ENCODE data around the gene DLGAP3.

Gene DLGAP3

DNA sequence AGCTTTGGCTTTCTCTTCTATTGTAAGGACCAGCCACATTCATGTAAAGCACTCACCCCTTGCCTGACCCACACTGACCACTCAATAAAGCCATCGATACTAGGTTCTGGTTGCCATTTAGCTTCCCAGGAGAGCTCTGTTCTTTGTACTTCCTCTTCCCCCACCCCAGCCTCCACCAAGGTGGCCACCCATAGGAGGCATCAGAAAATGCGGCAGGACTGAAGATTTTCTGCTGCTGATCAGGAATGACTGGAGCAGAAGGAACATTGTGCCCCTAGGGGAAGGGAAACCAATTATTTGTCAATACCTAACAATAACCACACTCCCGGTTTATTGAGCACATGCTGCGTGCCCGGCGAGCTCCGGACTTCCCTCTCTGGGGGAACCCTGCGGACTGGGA is 64.7 kb downstream of the DLGAP3 start:
- no peak for DNase-seq (ENCODE audit: low spot score)
- TF ChIP-seq, protein P1, sequence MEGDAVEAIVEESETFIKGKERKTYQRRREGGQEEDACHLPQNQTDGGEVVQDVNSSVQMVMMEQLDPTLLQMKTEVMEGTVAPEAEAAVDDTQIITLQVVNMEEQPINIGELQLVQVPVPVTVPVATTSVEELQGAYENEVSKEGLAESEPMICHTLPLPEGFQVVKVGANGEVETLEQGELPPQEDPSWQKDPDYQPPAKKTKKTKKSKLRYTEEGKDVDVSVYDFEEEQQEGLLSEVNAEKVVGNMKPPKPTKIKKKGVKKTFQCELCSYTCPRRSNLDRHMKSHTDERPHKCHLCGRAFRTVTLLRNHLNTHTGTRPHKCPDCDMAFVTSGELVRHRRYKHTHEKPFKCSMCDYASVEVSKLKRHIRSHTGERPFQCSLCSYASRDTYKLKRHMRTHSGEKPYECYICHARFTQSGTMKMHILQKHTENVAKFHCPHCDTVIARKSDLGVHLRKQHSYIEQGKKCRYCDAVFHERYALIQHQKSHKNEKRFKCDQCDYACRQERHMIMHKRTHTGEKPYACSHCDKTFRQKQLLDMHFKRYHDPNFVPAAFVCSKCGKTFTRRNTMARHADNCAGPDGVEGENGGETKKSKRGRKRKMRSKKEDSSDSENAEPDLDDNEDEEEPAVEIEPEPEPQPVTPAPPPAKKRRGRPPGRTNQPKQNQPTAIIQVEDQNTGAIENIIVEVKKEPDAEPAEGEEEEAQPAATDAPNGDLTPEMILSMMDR (IDR thresholded peaks at IDR 0.05; ENCODE audit: extremely low read depth, missing control alignments) = no peak

- DNase-seq (ENCODE audit: low spot score) = no peak
- TF ChIP-seq, protein P1 (IDR thresholded peaks at IDR 0.05; ENCODE audit: extremely low read depth, missing control alignments) = no peak
These were observed 65.9 kb downstream of the DLGAP3 start for GRCh38 chr1:34863501-34863900.

- TF ChIP-seq, protein P1 (IDR thresholded peaks at IDR 0.05; ENCODE audit: extremely low read depth, missing control alignments) = peak; percentile 86
- DNase-seq (ENCODE audit: low spot score) = peak; percentile 97
These were observed 69.8 kb downstream of the DLGAP3 start, which contains the start of gene SMIM12 for GRCh38 chr1:34859446-34860200. SMIM12 (minus strand) TSS chr1:34859749; CDS start chr1:34855977, 3,772 bp downstream.

- DNase-seq (ENCODE audit: low spot score) = no peak
- TF ChIP-seq, protein P1 (IDR thresholded peaks at IDR 0.05; ENCODE audit: extremely low read depth, missing control alignments) = no peak
These were observed 70.5 kb downstream of the DLGAP3 start for GRCh38 chr1:34858901-34859445.

- no peak for DNase-seq (ENCODE audit: low spot score)
- TF ChIP-seq, protein P1 (IDR thresholded peaks at IDR 0.05; ENCODE audit: extremely low read depth, missing control alignments) = no peak
These were observed 72.8 kb downstream of the DLGAP3 start for GRCh38 chr1:34856697-34857096.

DNA sequence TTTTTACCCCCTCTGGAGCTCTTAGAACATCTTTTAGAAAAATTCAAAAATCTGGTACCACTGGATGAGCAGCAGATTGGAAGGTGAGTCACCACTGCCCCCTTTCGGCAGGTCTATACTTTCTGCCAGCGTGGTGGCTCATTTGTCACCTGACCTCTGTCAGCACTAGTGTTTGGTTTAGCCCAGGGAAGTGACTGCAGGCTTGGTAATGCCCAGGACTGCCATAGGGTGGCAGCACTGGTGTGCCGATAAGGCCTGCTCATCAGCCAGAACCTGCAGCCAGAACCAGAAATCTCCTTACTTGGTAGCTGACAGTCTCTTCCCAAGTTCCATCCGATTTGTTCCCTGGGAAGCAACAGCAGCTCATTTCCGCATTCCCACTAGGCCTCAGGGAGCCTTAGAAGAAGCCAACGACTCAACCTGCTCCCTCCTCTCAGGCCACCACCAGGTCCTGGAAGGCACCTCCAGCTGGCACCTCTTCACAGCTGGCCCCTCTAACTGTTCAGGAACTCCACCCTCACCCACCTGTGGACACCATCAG is 76.7 kb downstream of the DLGAP3 start:
- peak; percentile 90 for DNase-seq (ENCODE audit: low spot score)
- TF ChIP-seq, protein P1 (IDR thresholded peaks at IDR 0.05; ENCODE audit: extremely low read depth, missing control alignments) = peak; percentile 75

DNA sequence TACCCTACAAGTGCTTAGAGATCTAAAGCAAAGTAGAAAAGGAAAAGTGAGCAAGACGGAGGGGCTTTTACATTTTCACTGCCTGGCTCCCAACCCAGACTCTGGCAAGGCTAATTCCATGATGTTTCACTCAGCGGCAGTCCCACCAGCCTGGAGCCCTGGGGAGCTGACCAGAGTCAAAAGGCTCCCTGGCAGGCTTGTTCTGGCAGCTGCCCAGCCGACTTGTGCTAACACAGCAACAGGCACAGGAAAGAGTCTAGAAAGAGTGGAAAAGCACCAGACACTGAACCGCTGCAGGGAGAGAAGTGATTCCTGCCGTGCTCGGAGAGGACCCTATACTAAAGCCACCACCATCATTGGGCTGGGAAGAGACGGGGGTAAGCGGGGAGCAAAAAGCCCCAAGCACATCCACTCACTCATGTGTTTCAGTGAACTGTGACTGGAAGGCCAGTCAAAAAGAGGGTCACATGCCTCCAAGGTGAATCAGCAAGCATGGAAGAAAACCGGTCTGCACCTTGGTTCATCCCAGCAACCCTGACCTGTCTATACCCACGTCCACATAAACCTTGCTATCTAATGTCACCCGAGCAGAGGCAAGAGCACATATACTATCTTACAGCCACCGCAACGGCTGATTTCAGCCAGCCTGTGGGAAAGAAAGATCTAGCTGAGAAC is 77.9 kb downstream of the DLGAP3 start:
- DNase-seq (ENCODE audit: low spot score) = no peak
- TF ChIP-seq, protein P1 (IDR thresholded peaks at IDR 0.05; ENCODE audit: extremely low read depth, missing control alignments) = no peak
